ENCODE results near the gene ERGIC2. TPM values are rescaled to one million over a fixed set of nuclear protein-coding genes. Genes with fewer than 3 reads are reported as not detected.

ERGIC2 gene
- total and polyA plus RNA-seq, 2 of the 13 experiments (the other 11 are each of a cell fraction or from before 2014, with no cell fraction given): 32.6 to 73.5 TPM

GRCh38 chr12:29337325-29337724 lies 43.6 kb downstream of the ERGIC2 start:
- Histone ChIP-seq H3K4me1 (ENCODE audit: insufficient read depth, low read length) (no peaks in the 10 kb centered on the region), H3K27me3 (ENCODE audit: control insufficient read depth in 1 of 2, insufficient read depth in 2 of 2, low read length in 2 of 2) (no peaks in the 10 kb centered on the region), H3K79me2 (ENCODE audit: insufficient read depth, low read length) (no peaks in the 10 kb centered on the region), H3K4me3 (replicated peaks in 1 of 3; ENCODE audit: insufficient read depth in 1 of 3, low read depth in 2 of 3, low read length in 3 of 3) (no peak overlapping the region), H3K36me3 (replicated peaks in 1 of 2; ENCODE audit: control insufficient read depth in 1 of 2, insufficient read depth in 2 of 2, low read length in 2 of 2) (peaks cover 3 to 5% of the 10 kb centered on the region in 2 experiments; a peak in 2 of 5 replicates), H3K9me3 (ENCODE audit: low read length) (no peaks in the 10 kb centered on the region), H3K9ac (ENCODE audit: insufficient read depth, low read depth, low read length) (no peak overlapping the region), H3K27ac (ENCODE audit: extremely low read length, insufficient read depth, low read length) (no peak overlapping the region), H4K20me1 (ENCODE audit: insufficient read depth, low read length) (no peaks in the 10 kb centered on the region), H3K4me2 (ENCODE audit: low read depth, low read length) (no peak overlapping the region), H2AFZ (ENCODE audit: low read length) (no peak overlapping the region)
- peak; percentile 67; the same call in 1 of the 2 replicates for TF ChIP-seq CEBPB (IDR thresholded peaks at IDR 0.05; ENCODE audit: borderline replicate concordance, low read depth, low read length)
- TF ChIP-seq ZNF816 (CRISPR knock-in tag; IDR thresholded peaks at IDR 0.05; ENCODE audit: borderline replicate concordance): no peak
- peak; percentile 58 for TF ChIP-seq ATF7 (IDR thresholded peaks at IDR 0.05)
- TF ChIP-seq ATF7 (CRISPR knock-in tag; IDR thresholded peaks at IDR 0.05): no peak
- no peak for TF ChIP-seq GATAD1 (CRISPR knock-in tag; IDR thresholded peaks at IDR 0.05)
- no peak for TF ChIP-seq ZNF446 (CRISPR knock-in tag; IDR thresholded peaks at IDR 0.05)
- 100% methylated on average over 1 of the region's 1 CpG for WGBS (ENCODE audit: low lambda C conversion rate)
- ChIA-PET CTCF (ENCODE audit: low intra/inter-chr PET ratio, low total read pairs) (no interaction called here), POLR2A (no interaction called here)
- in situ Hi-C loops (cut with HindIII; ENCODE audit: extremely low pct_ligation_motif_present, low pct_unique_long_range_greater_than_20kb): no loop called here
- no TSS peak for BruUV-seq (replicated peaks)
- intact Hi-C loops (cut with micrococcal nuclease; ENCODE audit: unreplicated experiment): no loop called here
- no peak for DNase-seq (ENCODE audit: low spot score)
- FAIRE-seq: no peak
- no peak for ATAC-seq

- H3K27ac ChIP-seq (ENCODE audit: extremely low read length, insufficient read depth, low read length): no peak overlapping the region
- H3K27me3 ChIP-seq (ENCODE audit: control insufficient read depth in 1 of 2, insufficient read depth in 2 of 2, low read length in 2 of 2): no peaks in the 10 kb centered on the region
- intact Hi-C loops (cut with micrococcal nuclease; ENCODE audit: unreplicated experiment) (no loop called here), in situ Hi-C loops (cut with HindIII; ENCODE audit: extremely low pct_ligation_motif_present, low pct_unique_long_range_greater_than_20kb) (no loop called here)
- H4K20me1 ChIP-seq (ENCODE audit: insufficient read depth, low read length): no peaks in the 10 kb centered on the region
- 98% methylated on average over 2 of the region's 2 CpGs for WGBS (ENCODE audit: low lambda C conversion rate)
- BruUV-seq (replicated peaks): no TSS peak
- CTCF ChIA-PET (ENCODE audit: low intra/inter-chr PET ratio, low total read pairs): no interaction called here
- H2AFZ ChIP-seq (ENCODE audit: low read length): no peak overlapping the region
- no peaks in the 10 kb centered on the region for H3K36me3 ChIP-seq (replicated peaks in 1 of 2; ENCODE audit: control insufficient read depth in 1 of 2, insufficient read depth in 2 of 2, low read length in 2 of 2)
- H3K9me3 ChIP-seq (ENCODE audit: low read length): no peaks in the 10 kb centered on the region
- no peaks in the 10 kb centered on the region for H3K79me2 ChIP-seq (ENCODE audit: insufficient read depth, low read length)
- FAIRE-seq (no peak), ATAC-seq (no peak), DNase-seq (ENCODE audit: low spot score) (no peak)
- no peak overlapping the region for H3K9ac ChIP-seq (ENCODE audit: insufficient read depth, low read depth, low read length)
- no peak overlapping the region for H3K4me3 ChIP-seq (replicated peaks in 1 of 3; ENCODE audit: insufficient read depth in 1 of 3, low read depth in 2 of 3, low read length in 3 of 3)
- POLR2A ChIA-PET: no interaction called here
- H3K4me1 ChIP-seq (ENCODE audit: insufficient read depth, low read length): no peaks in the 10 kb centered on the region
- no peak overlapping the region for H3K4me2 ChIP-seq (ENCODE audit: low read depth, low read length)
- TF ChIP-seq ZBTB43 (CRISPR knock-in tag; conservative IDR thresholded peaks at IDR 0.05): no peak
- TF ChIP-seq ZNF407 (CRISPR knock-in tag; IDR thresholded peaks at IDR 0.05; ENCODE audit: not compliant biosample characterization): no peak
- no peak for TF ChIP-seq ZNF652 (CRISPR knock-in tag; IDR thresholded peaks at IDR 0.05; ENCODE audit: borderline replicate concordance, low read depth)
- no peak for TF ChIP-seq NFE2L2 (IDR thresholded peaks at IDR 0.05; ENCODE audit: low read length)
- TF ChIP-seq ZFY (CRISPR knock-in tag; IDR thresholded peaks at IDR 0.05): no peak
Measured at GRCh38 chr12:29334937-29335336, 46.0 kb downstream of the ERGIC2 start.

Measured in HepG2 (cell line).